BJ (cell line): ENCODE data around the gene POU2F1. TPM values are rescaled to one million over a fixed set of nuclear protein-coding genes. Genes with fewer than 3 reads are reported as not detected.

Experiments used
- CTCF ChIA-PET: fragments of 350-600 bp; formaldehyde crosslinking; extraction: SDS; loops from one replicate; lab custom pipeline; 2021; ENCODE audit warnings: antibody characterized with exemption, inconsistent platforms; lab: Yijun Ruan, JAX
- POLR2A ChIA-PET: fragments of 300-600 bp; sonication (Branson Sonifier 250); formaldehyde crosslinking; extraction: SDS; loops from one replicate; lab custom pipeline; 2021; ENCODE audit warnings: antibody characterized with exemption; lab: Charles Lee
- DNase-seq: peaks from one replicate; pipeline ENCODE4 v3.0.0-alpha.2; 2011; ENCODE audit warnings: low read depth
- H3K27me3 ChIP-seq: 2 replicates; pipeline ENCODE4 v1.6.0; 2011; ENCODE audit warnings: low read length; ENCODE audit not compliant: control insufficient read depth, insufficient read depth
- H3K36me3 ChIP-seq: 2 replicates; pipeline ENCODE4 v1.5.1; 2011; ENCODE audit warnings: low read length; ENCODE audit not compliant: control insufficient read depth, insufficient read depth
- H3K4me3 ChIP-seq: 2 replicates; pipeline ENCODE4 v1.5.1; 2011; ENCODE audit warnings: low read depth, mild to moderate bottlenecking, control low read depth, low read length
- polyA plus RNA-seq: library from polyadenylated mRNA; depleted of rRNA; stranded (reverse); fragments of >200 nt; gene quantifications from 2 replicates; pipeline ENCODE4 v1.2.3, GENCODE V29; 2011
- TF ChIP-seq, protein P1 (sequence below): IDR thresholded peaks from 2 replicates; pipeline ENCODE4 v1.5.1; 2011; ENCODE audit warnings: low read depth, mild to moderate bottlenecking, control low read depth, inconsistent platforms, low read length, moderate library complexity; ENCODE audit not compliant: insufficient read depth

Gene POU2F1
- polyA plus RNA-seq, 1 experiment: 4.6 TPM

DNA sequence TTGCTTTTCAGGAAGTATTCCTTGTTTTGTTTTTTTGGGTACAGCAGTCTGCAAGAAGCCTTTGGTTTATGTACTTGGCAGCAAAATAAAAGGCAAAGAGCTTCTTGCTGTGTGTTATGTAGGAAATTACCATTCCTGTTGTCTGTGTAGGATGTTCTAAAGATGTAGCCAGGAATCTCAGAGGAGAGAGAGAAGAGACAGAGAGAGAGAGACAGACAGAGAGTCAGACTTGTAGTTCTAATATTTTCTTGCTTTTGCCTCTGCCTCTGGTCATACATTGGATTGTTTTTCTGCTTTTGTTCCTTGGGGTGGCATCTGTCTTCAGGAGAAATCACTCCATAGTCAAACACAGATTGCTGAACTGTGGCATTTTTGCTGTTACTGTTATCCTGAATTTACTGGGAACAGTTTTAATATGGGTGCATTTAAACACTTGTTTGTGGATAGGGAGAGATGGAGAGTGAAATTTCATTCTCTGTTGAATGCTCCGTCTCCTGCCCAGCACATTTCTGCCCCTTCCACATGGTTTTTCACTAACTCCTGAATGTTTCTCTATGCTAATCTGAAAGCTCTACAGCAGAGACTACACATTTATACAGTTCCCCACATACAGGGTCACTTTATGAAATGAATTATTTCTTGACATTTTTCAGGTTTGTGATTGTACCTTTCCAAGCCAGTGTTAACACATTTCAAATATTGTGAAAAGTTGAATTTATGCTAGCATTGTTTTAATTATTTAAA is 49.8 kb downstream of the POU2F1 start:
- no peak for DNase-seq
- H3K36me3 ChIP-seq: no peaks in the 10 kb centered on the region
- ChIA-PET CTCF (interaction anchor here (0.7 to 4.0 kb wide), 4 partner anchors 10 to 263 kb away, joined by 4 to 27 read pairs (median 6); no protein-coding TSS in a partner anchor), POLR2A (no interaction called here)
- no peak overlapping the region for H3K4me3 ChIP-seq
- H3K27me3 ChIP-seq: no peaks in the 10 kb centered on the region
- TF ChIP-seq, protein P1, sequence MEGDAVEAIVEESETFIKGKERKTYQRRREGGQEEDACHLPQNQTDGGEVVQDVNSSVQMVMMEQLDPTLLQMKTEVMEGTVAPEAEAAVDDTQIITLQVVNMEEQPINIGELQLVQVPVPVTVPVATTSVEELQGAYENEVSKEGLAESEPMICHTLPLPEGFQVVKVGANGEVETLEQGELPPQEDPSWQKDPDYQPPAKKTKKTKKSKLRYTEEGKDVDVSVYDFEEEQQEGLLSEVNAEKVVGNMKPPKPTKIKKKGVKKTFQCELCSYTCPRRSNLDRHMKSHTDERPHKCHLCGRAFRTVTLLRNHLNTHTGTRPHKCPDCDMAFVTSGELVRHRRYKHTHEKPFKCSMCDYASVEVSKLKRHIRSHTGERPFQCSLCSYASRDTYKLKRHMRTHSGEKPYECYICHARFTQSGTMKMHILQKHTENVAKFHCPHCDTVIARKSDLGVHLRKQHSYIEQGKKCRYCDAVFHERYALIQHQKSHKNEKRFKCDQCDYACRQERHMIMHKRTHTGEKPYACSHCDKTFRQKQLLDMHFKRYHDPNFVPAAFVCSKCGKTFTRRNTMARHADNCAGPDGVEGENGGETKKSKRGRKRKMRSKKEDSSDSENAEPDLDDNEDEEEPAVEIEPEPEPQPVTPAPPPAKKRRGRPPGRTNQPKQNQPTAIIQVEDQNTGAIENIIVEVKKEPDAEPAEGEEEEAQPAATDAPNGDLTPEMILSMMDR: no peak

DNA sequence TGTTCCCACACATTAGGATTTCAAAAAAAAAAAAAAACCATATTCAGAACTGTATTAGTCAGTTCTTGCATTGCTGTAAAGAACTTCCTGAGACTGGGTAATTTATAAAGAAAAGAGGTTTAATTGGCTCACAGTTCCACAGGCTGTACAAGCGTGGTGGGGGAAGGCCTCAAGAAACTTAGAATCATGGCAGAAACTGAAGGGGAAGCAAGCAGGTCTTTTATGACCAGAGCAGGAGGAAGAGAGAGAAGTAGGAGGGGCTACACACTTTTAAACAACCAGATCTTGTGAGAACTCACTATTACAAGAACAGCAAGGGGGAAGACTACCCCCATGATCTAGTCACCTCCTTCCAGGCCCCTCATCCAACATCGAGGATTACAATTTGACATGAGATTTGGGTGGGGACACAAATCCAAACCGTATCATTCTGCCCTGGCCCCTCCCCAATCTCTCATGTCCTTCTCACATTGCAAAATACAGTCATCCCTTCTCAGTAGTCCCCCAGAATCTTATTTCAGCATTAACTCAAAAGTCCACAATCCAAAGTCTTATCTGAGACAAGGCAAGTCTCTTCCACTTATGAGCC is 51.8 kb downstream of the POU2F1 start:
- Histone ChIP-seq H3K4me3 (no peak overlapping the region), H3K27me3 (no peaks in the 10 kb centered on the region), H3K36me3 (no peaks in the 10 kb centered on the region)
- no peak for DNase-seq
- ChIA-PET CTCF (interaction anchor here (1.2 to 1.4 kb wide), 2 partner anchors 14 to 283 kb away, joined by 3 read pairs; no protein-coding TSS in a partner anchor), POLR2A (no interaction called here)
- TF ChIP-seq, protein P1: no peak

DNA sequence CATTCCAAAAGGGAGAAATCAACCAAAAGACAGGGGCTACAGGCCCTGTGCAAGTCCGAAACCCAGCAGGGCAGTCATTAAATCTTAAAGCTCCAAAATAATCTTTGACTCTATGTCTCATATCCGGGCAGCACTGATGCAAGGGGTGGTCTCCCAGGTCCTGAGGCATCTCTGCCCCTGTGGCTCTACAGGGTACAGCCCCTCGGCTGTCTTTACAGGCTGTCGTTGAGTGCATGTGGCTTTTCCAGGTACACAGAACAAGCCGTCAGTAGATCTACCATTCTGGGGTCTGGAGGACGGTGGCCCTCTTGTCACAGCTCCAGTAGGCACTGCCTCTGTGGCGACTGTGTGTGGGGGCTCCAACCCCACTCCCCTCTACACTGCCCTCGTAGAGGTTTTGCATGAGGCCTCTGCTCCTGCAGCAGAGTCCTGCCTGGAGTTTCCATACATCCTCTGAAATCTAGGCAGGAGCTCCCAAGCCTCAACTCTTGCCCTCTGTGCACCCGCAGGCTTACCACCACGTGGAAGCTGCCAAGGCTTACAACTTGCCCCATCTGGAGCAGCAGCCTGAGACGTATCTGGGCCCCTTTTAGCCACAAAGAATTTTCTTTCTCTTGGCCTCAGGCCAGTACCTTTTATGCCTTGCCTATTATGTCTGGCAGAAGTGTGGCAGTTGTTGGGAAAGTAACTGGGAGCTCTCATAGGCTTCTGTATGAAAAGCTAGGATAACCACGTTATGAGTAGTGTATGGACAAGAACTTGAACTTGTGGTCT is 52.5 kb downstream of the POU2F1 start:
- ChIA-PET CTCF (interaction anchor here (1.2 to 1.4 kb wide), 2 partner anchors 14 to 282 kb away, joined by 3 read pairs; no protein-coding TSS in a partner anchor), POLR2A (no interaction called here)
- Histone ChIP-seq H3K27me3 (no peaks in the 10 kb centered on the region), H3K36me3 (no peaks in the 10 kb centered on the region), H3K4me3 (no peak overlapping the region)
- TF ChIP-seq, protein P1: no peak
- no peak for DNase-seq

DNA sequence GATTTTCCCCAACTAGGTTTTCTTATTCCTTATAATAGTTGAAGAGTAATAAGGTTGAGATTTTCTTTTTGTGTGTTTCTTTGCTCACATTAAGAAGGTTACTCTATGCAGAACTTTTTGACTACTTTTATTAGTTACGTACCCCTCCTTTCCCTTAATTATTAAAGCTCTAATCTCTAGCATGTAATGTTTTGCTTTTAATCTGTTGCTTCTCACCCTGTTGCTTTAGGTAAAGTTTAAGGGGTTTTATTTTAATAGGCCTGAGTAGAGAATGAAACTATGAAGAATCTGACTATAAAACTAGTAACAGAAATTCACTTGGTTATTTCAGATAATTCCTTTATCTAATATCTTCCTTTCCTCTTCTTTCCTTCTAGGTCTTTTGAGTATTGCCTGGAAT is 53.4 kb downstream of the POU2F1 start:
- CTCF ChIA-PET: no interaction called here
- Histone ChIP-seq H3K36me3 (no peaks in the 10 kb centered on the region), H3K27me3 (no peaks in the 10 kb centered on the region), H3K4me3 (no peak overlapping the region)
- TF ChIP-seq, protein P1: no peak
- POLR2A ChIA-PET: no interaction called here
- DNase-seq: no peak

DNA sequence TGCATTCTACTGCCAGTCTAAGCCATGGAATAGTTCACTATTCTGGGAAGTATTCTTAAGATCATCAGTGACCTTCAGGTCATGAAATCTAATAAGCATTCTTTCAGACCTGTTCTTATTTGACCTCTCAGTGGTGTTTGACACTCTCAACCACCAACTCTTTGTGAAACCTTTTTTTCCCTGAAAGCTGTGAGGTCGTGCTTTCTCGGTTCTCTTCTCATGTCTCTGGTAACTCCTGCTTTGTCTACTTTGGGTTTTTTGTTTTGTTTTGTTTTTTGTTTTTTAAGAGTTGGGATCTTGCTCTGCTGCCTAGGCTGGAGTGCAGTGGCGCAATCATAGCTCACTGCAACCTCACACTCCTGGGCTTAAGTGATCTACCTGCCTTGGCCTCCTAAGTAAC is 56.3 kb downstream of the POU2F1 start:
- no peak for DNase-seq
- Histone ChIP-seq H3K4me3 (no peak overlapping the region), H3K27me3 (no peaks in the 10 kb centered on the region), H3K36me3 (no peaks in the 10 kb centered on the region)
- ChIA-PET POLR2A (no interaction called here), CTCF (interaction anchor here (0.9 to 1.8 kb wide), 3 partner anchors 9 to 19 kb away, joined by 3 to 7 read pairs (median 3); no protein-coding TSS in a partner anchor)
- TF ChIP-seq, protein P1: no peak
